ENCODE results near the gene TFAP2B.
A peak's percentile ranks its signal among the peaks of the same experiment; 100 is the strongest.

Gene TFAP2B
- total RNA-seq, result 0 reads per million in 3 experiments

GRCh38 chr6:50818673-50819072 is at the start of gene TFAP2B:
Gene TFAP2B, plus strand, starts transcription at chr6:50818871. Its CDS starts 21 bp downstream, at chr6:50818892.
- no peak for DNase-seq

- DNase-seq, result no peak
These were observed 40.0 kb upstream of the TFAP2B start for GRCh38 chr6:50778696-50779095.

GRCh38 chr6:50780382-50780781 is 38.3 kb upstream of the TFAP2B start:
- DNase-seq, result no peak

DNA sequence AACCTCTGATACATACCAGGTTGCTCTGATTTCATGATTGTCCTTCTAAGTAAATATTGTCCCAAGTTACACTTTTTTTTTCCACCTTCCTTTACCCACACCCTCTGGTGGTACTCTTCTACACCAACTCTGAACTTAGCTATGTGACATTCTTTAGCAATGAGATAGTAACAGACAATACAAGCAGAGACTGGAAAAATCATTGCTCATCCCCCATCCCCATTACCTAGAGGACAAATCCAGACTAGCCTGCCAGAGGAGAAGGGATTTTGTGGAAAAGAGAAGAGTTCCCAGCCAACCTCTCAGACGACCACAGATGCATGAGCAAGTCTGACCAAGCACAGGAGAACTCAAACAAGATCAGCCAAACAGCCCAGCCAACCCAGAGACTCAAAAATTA is 32.8 kb upstream of the TFAP2B start:
- DNase-seq, result no peak

DNA sequence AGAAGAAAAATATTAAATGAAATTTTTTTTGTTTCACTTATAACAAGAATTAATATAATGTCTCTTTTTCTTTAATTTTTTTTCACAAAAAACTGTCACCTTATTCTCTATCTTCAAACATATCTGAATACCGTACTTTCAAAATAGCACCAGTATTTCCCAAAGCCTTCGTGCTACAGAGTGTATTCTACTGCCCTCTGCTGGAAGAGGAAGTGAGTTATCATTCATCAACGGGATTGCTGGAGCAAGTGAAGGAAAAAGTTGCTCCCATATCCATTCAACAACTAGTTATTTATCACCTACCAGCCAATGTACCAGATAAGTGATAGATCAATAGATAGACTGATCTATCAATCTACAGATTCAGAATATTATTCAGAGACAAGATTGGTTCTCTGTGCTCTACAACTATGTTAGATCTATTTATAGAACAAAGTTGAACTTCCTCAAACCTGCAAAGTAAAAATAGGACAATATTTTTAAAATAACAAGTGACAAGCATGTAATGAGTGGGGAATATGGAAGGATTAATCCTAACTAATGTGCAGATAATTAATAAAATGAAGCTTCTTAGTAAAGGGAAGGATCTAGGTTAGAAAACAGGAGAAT is 26.7 kb upstream of the TFAP2B start:
- no peak for DNase-seq

- no peak for DNase-seq
These were observed 25.9 kb upstream of the TFAP2B start for GRCh38 chr6:50792771-50793170.

- no peak for DNase-seq
These were observed 23.1 kb upstream of the TFAP2B start for GRCh38 chr6:50795574-50795973.

- DNase-seq, result no peak
These were observed 14.4 kb upstream of the TFAP2B start for GRCh38 chr6:50804283-50804682.

- DNase-seq, result no peak
These were observed 11.6 kb upstream of the TFAP2B start for GRCh38 chr6:50807035-50807434.

- no peak for DNase-seq
These were observed 3.1 kb upstream of the TFAP2B start for GRCh38 chr6:50815436-50816114.

DNA sequence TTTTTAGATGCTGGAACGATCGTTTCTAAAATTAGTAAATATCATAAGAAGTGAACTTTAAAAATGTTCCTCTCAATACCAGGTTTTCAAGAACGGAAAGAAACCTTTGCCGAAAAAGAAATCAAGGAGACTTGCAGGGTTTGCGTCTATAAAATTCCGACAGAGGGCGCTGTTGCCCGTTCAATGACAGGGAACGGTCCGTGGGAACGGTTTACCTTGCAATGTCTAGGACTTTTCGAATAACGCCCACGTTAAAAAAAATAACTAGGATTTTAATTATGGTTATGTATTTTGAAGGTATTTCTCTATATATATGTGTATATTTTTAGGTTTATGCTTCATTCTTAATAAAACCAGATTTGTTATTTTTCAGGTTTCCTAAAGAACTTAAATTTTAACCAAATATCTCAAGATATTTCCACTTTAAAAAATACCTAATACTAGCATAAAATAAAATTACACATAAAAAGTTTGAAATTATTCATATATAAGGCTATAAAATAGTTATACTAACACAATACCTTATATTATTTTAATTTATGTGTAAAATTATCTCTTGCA is 2.5 kb upstream of the TFAP2B start:
- DNase-seq, result peak; percentile 12

DNA sequence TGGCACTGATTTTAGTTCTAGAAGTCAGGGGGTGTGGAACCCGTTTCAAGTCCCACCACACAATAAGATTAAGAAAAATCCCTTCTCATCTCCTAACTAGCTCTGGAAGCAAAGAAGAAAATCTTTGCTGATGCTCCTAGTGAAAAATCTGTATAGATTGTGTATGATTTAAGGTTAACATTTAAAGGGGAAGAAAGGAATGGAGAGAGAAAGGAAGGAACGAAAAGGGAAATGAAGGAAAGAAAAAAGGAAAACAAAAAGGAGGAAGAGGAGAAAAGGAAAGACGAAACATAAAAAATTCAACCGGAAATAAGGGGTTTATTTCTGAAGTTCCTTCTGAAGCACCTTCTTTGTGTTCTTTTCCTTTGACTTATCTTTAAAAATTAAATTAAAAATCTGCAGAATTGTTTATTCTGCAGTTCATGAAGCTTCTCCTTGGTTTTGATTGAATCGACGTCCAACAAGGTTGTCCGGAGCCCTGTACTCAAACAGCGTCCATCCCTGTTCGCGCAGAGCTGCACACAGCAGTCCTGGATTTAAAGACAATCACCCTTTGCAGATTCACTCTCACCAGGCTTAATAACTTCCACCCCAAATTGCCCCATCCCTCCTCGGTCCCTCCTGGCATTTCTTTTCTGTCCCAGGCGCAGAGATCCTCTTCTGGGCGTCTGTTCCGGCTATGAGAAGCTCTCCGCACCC is 1.6 kb upstream of the TFAP2B start:
- DNase-seq, result no peak

- DNase-seq, result no peak
These were observed 1.1 kb upstream of the TFAP2B start for GRCh38 chr6:50817646-50817950.

DNA sequence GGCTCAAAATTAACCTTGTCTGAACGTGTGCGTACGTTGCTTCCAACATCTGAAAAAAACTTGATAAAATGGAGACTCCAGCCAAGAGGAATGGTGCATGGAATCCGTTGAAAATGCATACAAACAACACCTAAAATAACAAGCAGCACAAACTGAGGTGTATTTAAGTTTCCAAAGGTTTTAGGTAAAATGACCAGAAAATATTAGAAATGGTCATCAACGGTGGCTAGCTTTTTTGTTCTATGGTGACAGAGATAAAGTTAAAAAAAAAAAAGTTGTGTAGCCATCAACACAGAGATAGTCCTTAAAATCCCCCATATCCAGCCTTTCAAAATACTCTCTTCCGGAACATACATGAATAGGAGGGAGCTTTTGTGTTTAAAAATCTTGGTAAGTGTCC is 651 bp upstream of the TFAP2B start:
- DNase-seq, result no peak

GRCh38 chr6:50819466-50819903 is 814 bp downstream of the TFAP2B start:
- DNase-seq, result no peak

DNA sequence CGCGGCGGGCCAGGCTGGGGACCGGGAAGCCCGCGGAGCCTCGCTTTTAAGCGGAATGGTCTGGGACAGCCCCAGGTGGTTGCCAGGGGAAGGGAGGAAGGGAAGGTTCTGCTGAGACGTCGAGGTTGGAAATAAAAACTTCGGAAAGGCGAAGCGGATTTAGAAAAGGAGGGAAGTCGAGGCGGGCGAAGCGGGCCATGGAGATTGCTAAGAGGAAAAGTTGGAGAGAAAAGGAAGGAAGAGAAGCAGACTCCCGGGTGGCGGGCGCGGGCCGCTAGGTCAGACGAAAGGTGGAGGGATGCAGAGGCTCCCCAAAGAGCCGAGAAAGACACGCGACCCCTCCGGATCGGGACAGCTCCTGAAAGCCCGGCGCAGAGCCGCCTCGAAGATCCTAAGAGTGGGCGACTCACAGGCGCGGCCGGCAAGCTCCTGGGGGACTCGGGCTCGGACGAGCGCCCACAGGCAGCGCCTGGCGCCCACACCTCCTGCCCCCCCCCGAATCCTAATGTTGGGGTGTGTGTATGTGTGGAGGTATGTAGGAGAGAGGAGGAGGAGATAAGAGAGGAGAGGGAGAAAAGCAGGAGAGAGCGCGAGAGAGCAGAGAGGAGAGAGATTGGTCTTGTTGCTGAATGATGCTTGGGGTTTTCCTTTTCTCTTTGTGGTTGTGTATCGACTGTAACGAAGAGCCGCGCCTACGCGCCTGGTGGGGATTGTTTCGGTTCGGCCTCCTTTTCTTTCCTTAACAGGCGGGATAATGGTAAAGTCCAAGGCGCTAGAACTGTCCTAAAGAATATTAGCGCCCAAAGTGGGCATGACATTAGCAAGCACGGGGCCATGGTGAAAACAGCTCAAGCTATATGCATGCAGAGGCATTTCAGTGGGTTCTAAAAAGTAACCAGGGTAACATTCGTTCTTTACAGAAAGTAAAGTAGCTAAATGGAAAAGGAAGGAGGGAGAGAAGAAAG is 1.5 kb downstream of the TFAP2B start:
- DNase-seq, result no peak

DNA sequence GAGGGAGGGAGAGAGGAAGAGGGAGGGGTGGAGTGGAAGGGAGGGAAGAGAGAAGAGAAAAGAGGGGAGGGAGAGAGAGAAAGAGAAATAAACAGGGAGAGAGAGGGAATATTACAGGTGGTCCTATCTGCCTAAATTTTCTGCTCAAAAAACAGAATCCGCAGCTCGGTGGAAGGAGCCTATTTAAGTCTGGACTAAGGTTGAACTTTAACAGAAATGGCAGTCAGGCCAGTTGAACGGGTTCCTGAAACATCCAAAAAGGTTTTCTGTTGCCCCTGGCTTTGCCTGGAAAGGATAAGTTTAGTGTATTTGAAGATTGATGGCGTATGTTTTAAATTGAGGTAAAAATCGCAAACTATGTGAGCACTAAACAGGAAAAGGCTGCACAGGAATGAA is 2.2 kb downstream of the TFAP2B start:
- DNase-seq, result no peak

DNA sequence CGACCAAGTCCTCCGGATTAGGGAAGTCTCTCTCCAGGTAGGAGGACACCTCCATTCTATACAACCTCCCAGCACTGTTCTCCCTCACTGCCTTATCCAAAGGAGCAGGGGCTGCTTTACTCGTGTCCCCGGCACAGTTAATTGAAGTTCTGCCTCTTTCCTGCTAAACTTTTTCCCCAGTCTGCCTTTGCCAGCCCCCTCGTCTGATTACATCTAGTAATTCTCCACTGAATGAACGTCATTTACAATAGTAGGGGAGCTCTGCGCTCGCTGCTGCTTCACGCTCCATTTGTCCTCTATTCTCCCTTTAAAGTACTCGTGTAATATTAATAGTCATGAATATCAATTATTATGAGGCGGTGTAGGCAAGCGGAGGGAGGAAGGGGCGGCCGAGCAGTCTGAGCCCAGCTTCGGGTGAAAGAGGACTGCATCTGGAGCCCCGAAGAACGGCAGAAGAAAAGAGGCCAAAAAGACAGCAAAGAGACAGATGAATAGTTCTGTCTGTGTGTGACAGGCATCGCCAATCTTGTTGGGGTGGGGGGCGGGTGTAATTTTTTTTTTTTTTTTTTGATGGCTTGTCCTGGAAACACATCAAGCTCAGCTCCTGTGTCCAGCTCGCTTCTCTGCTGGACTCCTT is 2.9 kb downstream of the TFAP2B start:
- DNase-seq, result no peak

- DNase-seq, result no peak
These were observed 3.4 kb downstream of the TFAP2B start for GRCh38 chr6:50822078-50822476.

GRCh38 chr6:50823094-50823920 is 4.6 kb downstream of the TFAP2B start:
- no peak for DNase-seq

- DNase-seq, result no peak
These were observed 5.9 kb downstream of the TFAP2B start for GRCh38 chr6:50824552-50824951.

Data from central memory CD4-positive, alpha-beta T cell (primary cell).